Esophagus squamous epithelium (tissue), 5 donors: Measurements from ENCODE around the gene ITGA6. TPM values are rescaled to one million over a fixed set of nuclear protein-coding genes. Genes with fewer than 3 reads are reported as not detected.

Source experiments
- DNase-seq: peaks from one replicate; lab custom pipeline; 2025; lab: John Stamatoyannopoulos, UW
- H3K27ac ChIP-seq, 4 donors: fragments of 200-600 bp; sonication (generic); one replicate each; pipeline ENCODE4 v1.5.1; 2016 to 2019; ENCODE audit warnings: mild to moderate bottlenecking in 1 of 4
- H3K27me3 ChIP-seq, 4 donors: fragments of 200-600 bp; sonication (generic); 1 replicate in 3 of 4; 2 replicates in 1 of 4; pipeline versions ENCODE4 v1.5.1 to v1.6.0; 2017 to 2021; ENCODE audit warnings: antibody characterized with exemption in 1 of 4
- H3K36me3 ChIP-seq, 3 donors: fragments of 200-600 bp; sonication (generic); one replicate each; pipeline ENCODE4 v1.5.1; 2016 to 2019
- H3K4me1 ChIP-seq, 3 donors: fragments of 200-600 bp; sonication (generic); one replicate each; pipeline ENCODE4 v1.5.1; 2017 to 2019
- H3K4me3 ChIP-seq, 4 donors: fragments of 200-600 bp; sonication (generic); 1 replicate in 3 of 4; 2 replicates in 1 of 4; pipeline ENCODE4 v1.5.1; 2016 to 2019; ENCODE audit warnings: mild to moderate bottlenecking in 2 of 4, moderate library complexity in 1 of 4
- H3K9me3 ChIP-seq, 3 donors: fragments of 200-600 bp; sonication (generic); one replicate each; pipeline ENCODE4 v1.5.1; 2016 to 2019
- CTCF ChIP-seq, 6 experiments: fragments of 450-650 bp in 4 of 6; fragments of 200-600 bp in 2 of 6; sonication (generic) in 2 of 6; IDR thresholded peaks; one replicate each; pipeline ENCODE4 v1.5.1; 2016 to 2019; ENCODE audit warnings: antibody characterized with exemption in 6 of 6, mild to moderate bottlenecking in 4 of 6, moderate library complexity in 4 of 6
- POLR2A ChIP-seq, 4 donors: fragments of 450-650 bp; IDR thresholded peaks; one replicate each; pipeline ENCODE4 v1.6.1; 2017; ENCODE audit warnings: antibody characterized with exemption in 4 of 4, mild to moderate bottlenecking in 4 of 4, moderate library complexity in 3 of 4
- WGBS, 2 donors: methylation state at CpG; one replicate each; pipeline ENCODE4 v1.1.5; 2018; 5-methylcytosine and 5-hydroxymethylcytosine counted together
- intact Hi-C: fragments of 100-400 bp; cut with DNase I; formaldehyde crosslinking; loops from one replicate; pipeline ENCODE4 v1.15.0; 2022
- total RNA-seq, 4 donors: library from RNA; depleted of rRNA; stranded (reverse); fragments of >200 nt; gene quantifications; one replicate each; pipeline ENCODE4 v1.1.0, GENCODE V29; 2016
- donor health status: DM: yes; HTN: yes; CAD: no.

The ITGA6 gene
- total RNA-seq, 4 donors from 2014 or later, result 60.0 to 164 (median 105) TPM

GRCh38 chr2:172470958-172471922 is 43.9 kb downstream of the ITGA6 start:
- no peaks in the 10 kb centered on the region for H3K4me1 ChIP-seq
- intact Hi-C loops, result no loop called here
- no peak overlapping the region for H3K4me3 ChIP-seq
- H3K27me3 ChIP-seq, result no peaks in the 10 kb centered on the region
- peaks cover 0 to 89% (median 0%) of the 10 kb centered on the region in 3 donors for H3K36me3 ChIP-seq
- no peak for TF ChIP-seq CTCF (IDR thresholded peaks at IDR 0.05)
- TF ChIP-seq POLR2A (IDR thresholded peaks at IDR 0.05), result no peak
- 73 to 82% methylated on average over 7 of the region's 11 CpGs for WGBS, 2 donors
- no peak overlapping the region for H3K27ac ChIP-seq
- H3K9me3 ChIP-seq, result no peaks in the 10 kb centered on the region
- no peak for DNase-seq

GRCh38 chr2:172472446-172473033 is 45.2 kb downstream of the ITGA6 start:
- DNase-seq, result no peak
- no peak overlapping the region for H3K4me3 ChIP-seq
- no peaks in the 10 kb centered on the region for H3K4me1 ChIP-seq
- H3K9me3 ChIP-seq, result no peaks in the 10 kb centered on the region
- no peaks in the 10 kb centered on the region for H3K27me3 ChIP-seq
- peaks cover 0 to 89% (median 0%) of the 10 kb centered on the region in 3 donors for H3K36me3 ChIP-seq
- no peak overlapping the region for H3K27ac ChIP-seq
- TF ChIP-seq CTCF (IDR thresholded peaks at IDR 0.05) (no peak), POLR2A (IDR thresholded peaks at IDR 0.05) (no peak)
- intact Hi-C loops, result no loop called here
- 77 to 81% methylated on average over 12 of the region's 12 CpGs for WGBS, 2 donors

GRCh38 chr2:172473167-172473566 is 45.8 kb downstream of the ITGA6 start:
- intact Hi-C loops, result no loop called here
- no peak for TF ChIP-seq CTCF (IDR thresholded peaks at IDR 0.05)
- no peak for TF ChIP-seq POLR2A (IDR thresholded peaks at IDR 0.05)
- H3K9me3 ChIP-seq, result no peaks in the 10 kb centered on the region
- H3K36me3 ChIP-seq, result peaks cover 0 to 90% (median 0%) of the 10 kb centered on the region in 3 donors
- no peak for DNase-seq
- no peaks in the 10 kb centered on the region for H3K4me1 ChIP-seq
- H3K4me3 ChIP-seq, result no peak overlapping the region
- H3K27ac ChIP-seq, result no peak overlapping the region
- H3K27me3 ChIP-seq, result no peaks in the 10 kb centered on the region

- H3K9me3 ChIP-seq, result no peaks in the 10 kb centered on the region
- H3K4me1 ChIP-seq, result peaks cover 0 to 18% (median 2%) of the 10 kb centered on the region in 3 donors
- TF ChIP-seq POLR2A (IDR thresholded peaks at IDR 0.05), result no peak
- TF ChIP-seq CTCF (IDR thresholded peaks at IDR 0.05), result no peak
- intact Hi-C loops, result no loop called here
- no peak for DNase-seq
- peaks cover 0 to 97% (median 0%) of the 10 kb centered on the region in 3 donors for H3K36me3 ChIP-seq
- H3K27ac ChIP-seq, result no peak overlapping the region
- H3K27me3 ChIP-seq, result no peaks in the 10 kb centered on the region
- no peak overlapping the region for H3K4me3 ChIP-seq
- WGBS, 2 donors, result 87 to 88% methylated on average over 6 to 7 of the region's 8 CpGs
Observed at GRCh38 chr2:172478353-172478752, 51.0 kb downstream of the ITGA6 start.
